Peyer's patch (tissue), 4 donors: ENCODE measurements around the gene RILP.

Source experiments
- POLR2A ChIP-seq, 2 donors: fragments of 450-650 bp; IDR thresholded peaks; one replicate each; pipeline ENCODE4 v1.5.1; 2017; ENCODE audit warnings: antibody characterized with exemption in 2 of 2, mild to moderate bottlenecking in 2 of 2, moderate library complexity in 2 of 2
- TF ChIP-seq, protein P1 (sequence below), 6 experiments: fragments of 450-650 bp in 4 of 6; fragments of 200-600 bp in 2 of 6; sonication (generic) in 1 of 6; IDR thresholded peaks; one replicate each; pipeline ENCODE4 v1.5.1; 2017 to 2019; ENCODE audit warnings: antibody characterized with exemption in 6 of 6, mild to moderate bottlenecking in 3 of 6, moderate library complexity in 1 of 6

GRCh38 chr17:1644493-1645206 is 5.0 kb downstream of the RILP start:
- TF ChIP-seq, protein P1, sequence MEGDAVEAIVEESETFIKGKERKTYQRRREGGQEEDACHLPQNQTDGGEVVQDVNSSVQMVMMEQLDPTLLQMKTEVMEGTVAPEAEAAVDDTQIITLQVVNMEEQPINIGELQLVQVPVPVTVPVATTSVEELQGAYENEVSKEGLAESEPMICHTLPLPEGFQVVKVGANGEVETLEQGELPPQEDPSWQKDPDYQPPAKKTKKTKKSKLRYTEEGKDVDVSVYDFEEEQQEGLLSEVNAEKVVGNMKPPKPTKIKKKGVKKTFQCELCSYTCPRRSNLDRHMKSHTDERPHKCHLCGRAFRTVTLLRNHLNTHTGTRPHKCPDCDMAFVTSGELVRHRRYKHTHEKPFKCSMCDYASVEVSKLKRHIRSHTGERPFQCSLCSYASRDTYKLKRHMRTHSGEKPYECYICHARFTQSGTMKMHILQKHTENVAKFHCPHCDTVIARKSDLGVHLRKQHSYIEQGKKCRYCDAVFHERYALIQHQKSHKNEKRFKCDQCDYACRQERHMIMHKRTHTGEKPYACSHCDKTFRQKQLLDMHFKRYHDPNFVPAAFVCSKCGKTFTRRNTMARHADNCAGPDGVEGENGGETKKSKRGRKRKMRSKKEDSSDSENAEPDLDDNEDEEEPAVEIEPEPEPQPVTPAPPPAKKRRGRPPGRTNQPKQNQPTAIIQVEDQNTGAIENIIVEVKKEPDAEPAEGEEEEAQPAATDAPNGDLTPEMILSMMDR (IDR thresholded peaks at IDR 0.05), result no peak
- no peak for TF ChIP-seq POLR2A (IDR thresholded peaks at IDR 0.05)
